ENCODE data around the gene LAMA3. TPM values are rescaled to one million over a fixed set of nuclear protein-coding genes. Genes with fewer than 3 reads are reported as not detected.

The LAMA3 gene
- total RNA-seq, 1 donor from 2014 or later = 1.7 TPM

GRCh38 chr18:23859466-23860336 lies 170.4 kb downstream of the LAMA3 start:
- peaks cover 10% of the 10 kb centered on the region for H3K4me1 Mint-ChIP-seq (ENCODE audit: unreplicated experiment)
- no peaks in the 10 kb centered on the region for H3K36me3 Mint-ChIP-seq (ENCODE audit: low read depth, unreplicated experiment)
- H3K9me3 Mint-ChIP-seq (ENCODE audit: unreplicated experiment) = no peaks in the 10 kb centered on the region
- no peak for DNase-seq (ENCODE audit: low spot score)
- no peak overlapping the region for H3K4me3 Mint-ChIP-seq (ENCODE audit: unreplicated experiment)
- H3K27ac Mint-ChIP-seq (ENCODE audit: unreplicated experiment) = no peak overlapping the region
- peaks cover 2% of the 10 kb centered on the region for H3K27me3 Mint-ChIP-seq (ENCODE audit: unreplicated experiment)
- TF ChIP-seq CTCF (IDR thresholded peaks at IDR 0.05; ENCODE audit: unreplicated experiment) = no peak

DNA sequence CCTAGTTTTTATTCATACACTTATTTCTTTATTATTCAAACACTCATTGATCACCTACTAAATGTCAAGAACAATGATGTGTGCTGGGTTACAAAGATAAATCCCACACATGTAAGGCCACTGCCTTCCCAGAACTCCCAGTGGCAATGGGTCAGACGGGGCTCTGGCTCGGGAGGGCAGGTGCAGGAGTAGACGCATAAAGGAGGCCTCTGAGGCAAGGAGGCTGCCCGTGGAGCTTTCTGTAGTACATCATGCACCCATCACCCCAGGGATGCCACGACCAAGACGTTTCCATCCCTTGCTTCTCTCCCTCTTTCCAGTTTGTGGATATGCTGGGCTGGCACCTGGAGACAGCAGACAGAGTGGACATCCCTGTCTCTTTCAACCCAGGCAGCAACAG lies 172.1 kb downstream of the LAMA3 start:
- H3K27ac Mint-ChIP-seq (ENCODE audit: unreplicated experiment) = no peak overlapping the region

DNA sequence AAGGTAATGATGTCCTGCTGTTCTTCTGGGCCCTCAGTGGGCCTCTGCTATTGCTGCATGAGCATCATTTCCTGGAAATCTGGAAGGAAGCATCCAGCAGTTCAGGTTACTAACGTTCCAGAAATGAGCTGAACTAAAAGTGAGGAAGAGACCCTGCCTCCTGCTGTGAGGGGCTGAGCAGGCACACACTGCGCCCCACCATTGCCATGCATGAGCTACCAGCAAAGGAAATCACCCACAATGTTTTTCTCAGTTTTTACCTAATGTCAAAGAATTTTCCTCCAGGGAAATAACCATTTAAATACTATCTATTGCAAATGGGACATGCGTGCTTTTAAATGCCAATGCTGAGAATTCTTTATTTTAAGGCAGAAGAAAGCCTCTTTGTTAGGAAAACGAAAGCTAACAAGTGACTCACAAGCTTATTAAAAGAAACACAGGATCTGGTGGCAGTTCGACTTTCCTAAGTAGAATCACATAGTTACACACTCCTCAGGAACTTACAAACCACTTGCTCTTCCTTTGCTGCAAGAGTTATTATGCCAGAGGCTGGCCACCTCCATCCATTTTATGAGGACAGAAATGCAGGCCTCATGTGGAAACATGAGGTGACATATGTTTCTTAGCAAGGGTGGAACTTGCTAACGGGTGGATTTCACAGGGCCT lies 172.7 kb downstream of the LAMA3 start:
- no peaks in the 10 kb centered on the region for H3K9me3 Mint-ChIP-seq (ENCODE audit: unreplicated experiment)
- H3K36me3 Mint-ChIP-seq (ENCODE audit: low read depth, unreplicated experiment) = no peaks in the 10 kb centered on the region
- no peak for DNase-seq (ENCODE audit: low spot score)
- H3K4me1 Mint-ChIP-seq (ENCODE audit: unreplicated experiment) = peaks cover 4% of the 10 kb centered on the region
- peaks cover 2% of the 10 kb centered on the region for H3K27me3 Mint-ChIP-seq (ENCODE audit: unreplicated experiment)
- no peak for TF ChIP-seq CTCF (IDR thresholded peaks at IDR 0.05; ENCODE audit: unreplicated experiment)
- H3K4me3 Mint-ChIP-seq (ENCODE audit: unreplicated experiment) = no peak overlapping the region
- H3K27ac Mint-ChIP-seq (ENCODE audit: unreplicated experiment) = no peak overlapping the region

More for the DNA sequence above, 172.1 kb downstream of the LAMA3 start:
- Mint-ChIP-seq H3K4me3 (ENCODE audit: unreplicated experiment) (no peak overlapping the region), H3K9me3 (ENCODE audit: unreplicated experiment) (no peaks in the 10 kb centered on the region), H3K4me1 (ENCODE audit: unreplicated experiment) (peaks cover 4% of the 10 kb centered on the region), H3K27me3 (ENCODE audit: unreplicated experiment) (peaks cover 2% of the 10 kb centered on the region), H3K36me3 (ENCODE audit: low read depth, unreplicated experiment) (no peaks in the 10 kb centered on the region)
- no peak for DNase-seq (ENCODE audit: low spot score)
- TF ChIP-seq CTCF (IDR thresholded peaks at IDR 0.05; ENCODE audit: unreplicated experiment) = no peak

- no peak for TF ChIP-seq CTCF (IDR thresholded peaks at IDR 0.05; ENCODE audit: unreplicated experiment)
- no peaks in the 10 kb centered on the region for H3K36me3 Mint-ChIP-seq (ENCODE audit: low read depth, unreplicated experiment)
- no peaks in the 10 kb centered on the region for H3K9me3 Mint-ChIP-seq (ENCODE audit: unreplicated experiment)
- H3K27me3 Mint-ChIP-seq (ENCODE audit: unreplicated experiment) = no peaks in the 10 kb centered on the region
- no peak overlapping the region for H3K27ac Mint-ChIP-seq (ENCODE audit: unreplicated experiment)
- no peak overlapping the region for H3K4me3 Mint-ChIP-seq (ENCODE audit: unreplicated experiment)
- no peaks in the 10 kb centered on the region for H3K4me1 Mint-ChIP-seq (ENCODE audit: unreplicated experiment)
- no peak for DNase-seq (ENCODE audit: low spot score)
Observed at GRCh38 chr18:23864624-23865023, 175.4 kb downstream of the LAMA3 start.

DNA sequence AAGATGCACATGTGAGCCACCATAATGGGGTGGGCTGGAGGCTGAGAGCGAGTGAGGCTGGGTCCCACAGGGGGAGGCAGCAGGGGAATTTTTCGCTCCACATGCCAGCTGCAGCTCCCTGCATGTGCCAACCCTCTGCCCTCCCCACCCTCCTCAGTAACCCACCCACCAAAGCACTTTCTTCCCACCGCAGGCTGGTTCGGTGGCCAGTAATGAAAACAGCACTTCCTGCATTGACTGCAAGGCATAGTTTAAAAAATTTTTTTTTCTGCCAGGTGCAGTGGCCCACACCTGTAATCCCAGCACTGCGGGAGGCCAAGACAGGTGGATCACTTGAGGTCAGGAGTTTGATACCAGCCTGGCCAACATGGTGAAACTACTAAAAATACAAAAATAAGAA lies 177.8 kb downstream of the LAMA3 start:
- no peak for DNase-seq (ENCODE audit: low spot score)
- Mint-ChIP-seq H3K36me3 (ENCODE audit: low read depth, unreplicated experiment) (no peaks in the 10 kb centered on the region), H3K4me1 (ENCODE audit: unreplicated experiment) (peaks cover 8% of the 10 kb centered on the region), H3K9me3 (ENCODE audit: unreplicated experiment) (no peaks in the 10 kb centered on the region), H3K4me3 (ENCODE audit: unreplicated experiment) (no peak overlapping the region), H3K27me3 (ENCODE audit: unreplicated experiment) (no peaks in the 10 kb centered on the region), H3K27ac (ENCODE audit: unreplicated experiment) (no peak overlapping the region)
- TF ChIP-seq CTCF (IDR thresholded peaks at IDR 0.05; ENCODE audit: unreplicated experiment) = no peak
